ENCODE data around the gene APBB2.

Gene APBB2

DNA sequence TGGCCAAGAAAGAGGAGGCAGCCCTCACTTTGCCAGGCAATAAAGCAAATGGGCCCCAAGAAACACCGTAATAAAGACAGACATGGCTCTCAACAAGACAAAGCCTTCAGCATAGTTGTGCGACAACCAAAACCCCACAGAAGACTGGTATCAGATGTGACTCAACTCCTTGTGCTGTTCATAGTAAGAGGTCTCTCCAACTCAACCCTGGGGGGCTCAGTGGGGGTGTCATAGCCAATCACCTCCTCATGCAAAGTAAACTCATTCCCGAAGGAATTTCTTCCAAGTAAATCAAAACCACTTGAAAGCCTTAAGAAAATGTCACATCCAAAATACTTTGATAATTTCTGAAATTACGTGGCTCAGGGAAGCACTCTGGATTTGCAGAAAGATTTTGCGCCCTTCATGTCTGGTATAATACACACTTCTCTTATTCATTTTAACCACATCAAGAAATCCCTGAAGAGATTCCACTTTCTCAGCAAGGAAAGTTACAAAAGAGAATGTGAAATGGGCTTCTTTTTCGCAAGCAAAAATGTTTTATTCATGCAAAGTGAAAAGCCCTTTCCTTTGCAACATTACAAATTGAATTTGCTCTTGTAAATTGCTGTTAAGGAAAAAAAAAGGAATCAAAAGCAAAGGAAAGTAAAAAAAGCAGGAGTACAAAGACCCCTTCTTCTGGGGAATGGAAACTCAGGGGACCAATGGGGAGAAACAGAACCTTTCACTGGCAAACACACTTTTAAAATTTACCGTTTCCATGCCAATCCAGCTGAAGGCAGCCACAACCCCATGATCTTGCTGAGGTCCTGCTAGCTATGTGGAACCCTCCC, 327.2 kb downstream of the APBB2 start:
- DNase-seq, result no peak

DNA sequence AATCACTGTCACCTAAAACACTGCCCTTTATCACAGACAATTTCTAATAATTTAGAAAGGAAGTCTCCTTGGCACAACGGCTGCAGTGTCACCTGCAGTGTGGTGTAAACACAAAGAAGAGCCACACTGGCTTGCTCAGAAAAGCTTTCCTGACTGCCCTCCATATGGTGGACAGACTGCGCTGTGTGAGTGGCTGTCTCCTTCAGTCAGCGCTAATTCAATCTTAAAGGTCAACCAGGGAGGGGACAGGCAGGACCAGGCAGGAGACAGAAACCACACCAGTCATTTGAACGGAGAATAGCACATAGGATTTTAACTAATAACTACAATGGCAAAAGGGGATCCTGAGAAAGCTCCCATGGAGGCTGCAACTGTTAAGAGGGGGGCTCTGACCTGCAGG, 332.5 kb downstream of the APBB2 start:
- DNase-seq, result no peak

DNA sequence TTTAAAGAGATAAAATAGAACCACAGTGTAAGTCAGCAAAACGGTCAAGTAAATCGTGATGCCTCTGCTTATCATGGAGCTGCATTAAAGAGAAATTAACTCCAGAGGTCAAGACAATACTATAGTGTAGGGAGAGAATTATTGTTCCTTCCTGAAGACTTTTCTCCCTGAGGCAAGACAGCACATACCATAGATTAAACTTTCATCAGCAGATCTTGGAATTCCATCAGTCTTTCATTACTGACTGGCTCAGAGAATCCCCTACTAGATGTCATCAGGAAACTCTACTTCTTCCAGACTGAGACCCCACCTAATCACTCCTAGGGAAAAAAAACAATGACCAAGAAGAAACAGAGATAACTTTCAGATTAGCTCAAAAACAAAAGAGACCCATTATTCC, 333.2 kb downstream of the APBB2 start:
- no peak for DNase-seq

DNA sequence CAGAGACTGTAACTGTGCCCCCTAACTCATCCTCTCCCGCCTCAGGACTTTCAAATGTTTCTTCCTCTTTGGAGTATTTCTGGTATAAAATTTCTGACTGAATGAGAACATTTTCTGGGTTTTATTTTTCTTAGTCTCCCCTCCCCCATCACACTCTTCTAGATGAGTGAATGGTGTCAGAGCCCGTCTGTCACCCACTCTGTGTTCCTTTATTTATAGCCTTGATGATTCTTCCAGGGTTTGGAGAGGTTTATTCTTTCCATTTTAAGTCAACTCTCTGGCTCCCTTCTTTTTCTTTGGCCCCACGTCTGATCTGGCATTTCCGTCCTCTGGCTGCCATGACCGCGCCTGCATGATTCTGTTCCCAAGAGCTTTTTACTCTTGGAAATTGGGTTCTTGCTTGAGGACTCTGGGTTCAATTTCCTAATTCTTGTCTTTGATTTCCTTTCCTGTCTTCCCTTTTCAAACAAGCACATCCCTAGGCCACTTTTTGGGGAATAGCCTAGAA, 335.7 kb downstream of the APBB2 start:
- DNase-seq, result no peak

DNA sequence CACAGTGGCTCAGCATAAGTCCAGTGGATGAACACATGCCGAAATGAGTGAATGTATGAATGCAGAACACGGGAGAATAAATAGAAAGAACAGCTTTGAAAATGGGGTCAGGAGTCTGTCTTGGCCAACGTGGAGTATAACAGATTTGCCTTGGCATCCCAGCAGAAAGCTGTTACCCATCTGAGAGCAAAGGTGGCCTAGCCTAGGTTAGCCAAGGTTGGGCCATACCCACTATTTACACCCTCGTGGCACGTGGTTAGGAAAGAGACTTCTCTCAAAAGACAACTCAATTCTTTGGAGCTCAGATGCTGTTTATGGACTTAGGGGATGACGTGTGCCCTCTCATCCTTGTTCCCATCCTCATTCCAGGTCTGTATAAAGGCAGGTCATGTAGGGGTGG, 337.3 kb downstream of the APBB2 start:
- no peak for DNase-seq

DNA sequence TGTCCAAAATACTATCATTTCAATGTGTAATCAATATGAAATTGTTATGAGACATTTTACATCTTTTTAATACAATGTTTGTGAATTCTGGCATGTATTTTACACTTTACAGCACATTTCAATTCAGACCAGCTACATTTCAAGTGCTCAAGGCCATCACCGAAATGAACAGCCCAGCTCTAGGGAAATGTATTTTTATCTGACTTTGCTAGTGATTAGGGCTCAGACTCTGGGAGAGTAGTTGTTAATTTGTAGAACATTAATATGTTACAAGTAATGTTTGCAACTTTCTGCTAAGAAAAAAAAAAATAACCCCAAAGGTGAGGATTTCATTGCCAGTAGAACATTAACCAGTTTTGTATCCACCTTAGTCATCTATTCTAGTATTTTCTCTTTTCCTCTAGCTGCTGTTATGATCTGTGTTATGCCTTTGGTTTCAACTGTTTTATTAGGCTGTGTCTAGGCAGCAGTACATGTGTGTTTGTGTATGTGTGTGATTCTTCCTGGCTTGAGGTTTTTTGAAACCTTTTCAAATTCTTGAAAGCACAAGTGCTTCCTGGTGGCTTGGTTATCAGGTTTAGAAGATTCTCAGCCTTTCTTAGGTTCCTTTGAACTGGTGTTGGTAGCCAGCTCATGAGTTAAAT, 338.7 kb downstream of the APBB2 start:
- DNase-seq, result no peak

DNA sequence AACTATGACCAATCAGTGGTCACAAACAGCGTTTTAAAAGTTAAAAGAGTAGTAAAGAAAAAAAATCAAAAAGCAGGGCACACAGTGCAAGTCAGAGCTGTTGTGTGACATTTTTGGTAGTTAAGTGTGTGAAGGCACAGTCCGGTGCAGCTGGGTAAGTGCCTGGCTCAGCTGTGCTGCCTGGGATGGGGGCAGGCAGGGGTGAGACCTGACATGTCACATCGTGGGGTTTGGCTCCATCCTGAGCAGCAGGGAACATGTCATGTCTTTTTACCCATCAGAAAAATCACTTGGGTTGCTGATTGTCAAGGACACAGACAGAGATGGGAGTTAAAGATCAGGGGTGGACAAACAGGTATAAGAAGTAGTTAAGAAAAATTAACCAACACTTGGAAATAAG, 339.4 kb downstream of the APBB2 start:
- no peak for DNase-seq

DNA sequence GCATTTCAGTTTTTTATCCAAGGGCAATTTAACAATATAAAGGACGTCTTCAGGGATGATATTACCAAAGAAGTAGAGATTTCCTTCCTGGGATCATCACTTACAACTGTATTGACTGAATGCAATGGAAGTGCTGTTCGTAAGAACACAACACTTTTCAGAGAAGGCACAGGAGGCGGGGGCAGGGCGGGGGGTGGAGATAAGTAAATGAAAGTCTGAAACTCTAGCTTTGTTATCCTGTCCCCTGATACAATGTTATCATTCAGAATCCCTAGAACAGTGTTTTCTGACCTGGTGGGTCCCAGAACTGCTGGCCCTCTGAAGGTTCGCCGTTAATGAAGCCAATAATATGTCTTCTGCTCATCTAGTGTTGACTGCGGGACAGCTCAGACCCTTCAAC, 340.0 kb downstream of the APBB2 start:
- no peak for DNase-seq

DNA sequence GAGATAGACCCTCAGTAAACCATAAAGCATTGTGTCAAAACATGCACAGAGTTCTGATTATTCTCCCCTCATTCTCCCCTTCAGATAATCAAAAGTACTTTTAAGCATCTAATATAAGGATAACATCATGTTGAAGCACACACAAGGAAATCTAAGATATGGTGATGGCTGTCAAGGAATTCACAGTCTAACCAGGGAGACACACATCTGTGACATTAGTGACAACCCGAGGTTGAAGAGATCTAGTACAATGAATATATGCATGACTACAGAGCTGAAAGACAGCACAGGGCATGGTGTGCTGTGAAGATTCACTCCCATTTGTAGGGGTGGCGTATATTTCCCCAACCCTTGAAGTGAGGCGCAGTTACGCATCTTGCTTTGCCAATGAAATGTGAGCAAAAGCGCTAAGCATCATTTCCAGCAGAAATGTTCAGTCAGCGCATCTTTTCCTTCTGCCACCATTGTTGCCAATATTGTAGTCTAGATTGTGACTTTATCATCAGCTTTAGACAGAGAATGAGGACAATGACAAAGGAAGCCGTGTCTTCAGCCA, 342.6 kb downstream of the APBB2 start:
- no peak for DNase-seq

DNA sequence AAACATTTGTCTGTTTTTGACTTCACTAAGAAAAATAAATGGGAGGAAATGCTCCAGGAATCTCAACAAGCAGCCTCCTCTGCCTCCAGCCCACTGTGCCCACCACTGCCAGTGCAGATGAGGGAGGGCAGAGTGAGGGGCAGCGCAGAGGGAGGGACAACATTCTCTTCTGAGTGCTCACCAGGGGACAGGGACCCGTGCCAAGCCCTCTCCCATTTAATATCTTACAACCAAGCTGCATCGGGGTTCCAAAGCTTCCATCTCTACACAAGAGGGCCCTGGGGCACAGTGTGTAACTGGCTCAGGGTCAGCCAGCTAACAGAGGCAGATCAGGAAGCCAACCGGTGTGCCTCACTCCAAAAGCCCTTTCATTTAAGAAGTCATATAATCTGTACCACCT, 344.2 kb downstream of the APBB2 start:
- no peak for DNase-seq

DNA sequence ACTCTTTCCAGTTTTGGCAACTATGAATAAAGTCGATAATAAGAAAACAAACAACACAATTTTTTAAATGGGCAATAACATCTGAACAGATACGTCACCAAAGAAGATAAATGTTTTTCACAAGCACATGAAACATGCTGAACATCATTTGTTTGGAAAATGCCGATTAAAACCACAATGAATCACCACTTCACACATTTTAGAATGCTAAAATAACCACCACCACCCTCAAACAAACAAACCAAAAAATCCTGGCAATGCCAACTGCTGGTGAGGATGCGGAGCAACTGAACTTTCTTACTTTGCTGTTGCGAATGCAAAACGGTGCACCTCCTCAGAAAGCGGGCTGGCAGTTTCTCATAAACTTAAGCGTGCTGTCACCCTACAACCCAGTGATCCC, 348.6 kb downstream of the APBB2 start:
- no peak for DNase-seq

DNA sequence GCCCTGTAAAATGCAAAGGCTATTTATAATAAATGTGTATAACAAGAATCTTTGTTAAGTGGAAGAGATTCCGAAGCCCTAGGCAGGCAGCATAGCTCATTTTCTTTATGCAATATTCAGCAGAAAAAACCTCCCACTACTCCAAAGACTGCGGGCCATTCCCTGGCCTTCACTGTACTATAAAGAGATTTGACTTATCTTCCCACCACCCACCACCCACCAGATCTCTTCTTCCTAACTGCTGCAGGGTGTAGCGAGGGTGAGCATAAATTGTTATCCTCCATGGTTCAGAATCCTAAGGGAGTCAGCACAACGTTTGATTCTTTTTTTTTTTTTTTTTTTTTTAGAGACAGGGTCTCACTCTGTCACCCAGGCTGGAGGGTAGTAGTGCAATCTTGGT, 349.8 kb downstream of the APBB2 start:
- DNase-seq, result no peak

DNA sequence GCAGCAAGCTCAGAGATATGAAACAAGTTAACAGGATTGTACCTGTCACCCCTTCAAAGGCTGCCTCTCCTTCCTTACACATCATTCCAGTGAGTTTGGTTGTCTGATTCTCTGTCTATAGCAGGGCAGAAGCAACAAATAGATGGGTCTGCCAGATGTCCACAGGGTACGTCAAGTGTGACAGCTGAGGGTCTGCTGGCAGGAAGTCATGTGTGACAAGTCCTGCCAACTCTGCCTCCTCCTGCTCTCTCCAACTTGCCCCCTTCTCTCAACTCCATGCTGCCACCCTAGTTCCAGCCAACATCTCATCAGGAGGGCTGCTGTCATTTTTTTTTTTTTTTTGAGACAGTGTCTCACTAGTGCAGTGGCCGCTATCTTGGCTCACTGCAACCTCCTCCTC, 355.4 kb downstream of the APBB2 start:
- no peak for DNase-seq

DNA sequence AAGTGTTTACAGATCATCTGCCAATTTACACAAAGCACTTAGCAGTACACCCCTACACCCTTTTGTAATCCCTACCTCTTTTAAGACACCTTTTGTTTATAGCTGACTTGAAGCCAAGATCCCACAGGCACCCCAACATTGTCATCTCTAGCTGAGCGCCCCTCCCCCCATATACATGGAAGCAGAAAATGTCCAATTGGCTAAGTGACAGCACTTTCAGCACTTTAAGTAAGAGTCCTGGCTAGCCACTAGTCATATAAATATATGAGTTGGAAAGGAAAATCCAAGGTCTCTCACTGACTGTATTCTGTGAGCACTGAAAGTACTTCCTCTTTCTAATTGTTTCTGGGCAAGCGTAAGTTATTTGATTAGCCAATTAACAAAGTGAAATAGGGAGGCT, 356.4 kb downstream of the APBB2 start:
- DNase-seq, result no peak

DNA sequence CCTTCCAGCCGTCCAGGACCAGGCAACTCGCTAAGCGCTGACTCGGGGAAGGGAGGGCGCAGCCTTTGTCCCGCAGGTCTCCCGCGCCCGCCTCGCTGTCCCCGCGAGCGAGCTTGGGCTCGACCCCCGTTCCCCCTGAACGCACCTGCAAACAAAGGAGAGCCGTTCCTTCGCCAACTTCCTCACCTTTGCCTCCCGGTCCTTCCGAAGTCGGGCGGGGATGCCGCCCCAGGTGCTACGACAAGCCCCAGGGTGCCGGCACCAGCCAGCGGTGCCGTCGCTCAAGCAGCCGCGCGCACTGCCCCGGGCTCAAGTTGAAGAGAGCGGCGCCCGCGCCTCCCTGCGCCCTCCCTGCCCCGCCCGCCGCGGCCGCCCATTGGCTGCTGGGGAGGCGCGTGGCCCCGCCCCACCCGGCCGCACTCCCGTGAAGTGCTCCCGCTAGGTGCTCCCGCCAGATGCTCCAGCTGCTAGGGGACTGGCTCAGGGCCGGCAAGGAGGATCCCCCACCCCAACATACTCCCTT, 357.4 kb downstream of the APBB2 start:
- DNase-seq, result no peak

DNA sequence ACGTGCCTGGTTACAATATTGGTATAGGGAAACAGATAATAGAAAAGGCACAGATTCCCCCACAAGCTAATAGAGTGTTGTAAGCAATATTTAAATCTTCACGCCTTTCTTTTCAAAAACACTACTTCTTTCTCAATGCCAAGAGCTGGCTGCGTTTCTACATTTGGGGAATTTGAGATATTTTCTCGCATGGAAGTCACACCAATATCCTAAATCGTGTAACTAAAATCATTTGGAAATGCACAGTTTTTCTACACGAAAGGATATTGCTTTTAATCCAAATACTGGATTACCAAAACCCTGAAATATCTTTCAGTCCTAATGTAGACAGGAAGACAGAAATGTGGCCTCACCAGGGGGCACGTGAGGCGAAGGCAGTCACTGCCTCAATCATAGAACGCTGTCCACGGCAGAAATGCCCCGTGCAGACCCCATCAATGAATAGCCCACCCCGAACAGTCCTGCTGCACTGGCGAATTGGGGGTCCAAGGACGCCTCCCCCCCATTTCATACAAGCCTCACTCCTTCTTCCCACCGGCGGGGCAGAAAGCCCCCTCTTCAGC, 358.0 kb downstream of the APBB2 start:
- DNase-seq, result no peak

DNA sequence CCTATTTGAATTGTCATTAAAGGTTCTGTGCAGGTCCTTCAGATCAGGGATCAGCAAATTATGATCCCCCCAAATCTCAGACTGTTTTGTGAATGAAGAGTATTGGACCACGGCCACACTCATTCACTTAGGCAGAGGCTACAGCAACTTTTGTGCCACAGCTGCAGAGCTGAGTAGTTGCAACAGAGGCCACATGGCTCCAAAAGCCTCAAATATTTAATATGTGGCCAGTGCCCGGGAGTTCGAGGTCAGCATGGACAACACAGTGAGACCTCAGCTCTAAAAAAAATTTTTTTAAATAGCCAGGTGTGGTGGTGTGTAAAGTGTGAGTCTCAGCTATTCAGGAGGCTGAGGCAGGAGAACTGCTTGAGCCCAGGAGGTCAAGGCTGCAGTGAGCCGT, 363.8 kb downstream of the APBB2 start:
- DNase-seq, result no peak

DNA sequence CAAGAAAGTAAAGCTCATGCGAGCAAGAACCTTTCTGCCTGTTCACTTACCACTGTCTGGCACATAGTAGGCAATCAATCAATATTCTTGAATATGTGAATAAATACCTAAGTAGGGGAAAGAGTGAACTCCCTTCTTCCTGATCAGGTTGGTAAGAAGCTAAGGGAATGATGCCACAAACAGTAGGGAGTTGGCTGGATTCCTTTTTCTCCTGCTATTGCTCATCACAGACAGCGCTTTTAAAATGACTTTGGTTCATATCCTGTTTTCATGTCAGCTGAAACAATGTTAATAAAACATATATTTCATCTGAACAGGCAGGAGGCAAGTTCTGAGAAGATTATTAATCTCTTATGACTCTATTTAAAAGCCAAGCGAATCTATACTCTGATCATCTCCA, 365.4 kb downstream of the APBB2 start:
- no peak for DNase-seq

DNA sequence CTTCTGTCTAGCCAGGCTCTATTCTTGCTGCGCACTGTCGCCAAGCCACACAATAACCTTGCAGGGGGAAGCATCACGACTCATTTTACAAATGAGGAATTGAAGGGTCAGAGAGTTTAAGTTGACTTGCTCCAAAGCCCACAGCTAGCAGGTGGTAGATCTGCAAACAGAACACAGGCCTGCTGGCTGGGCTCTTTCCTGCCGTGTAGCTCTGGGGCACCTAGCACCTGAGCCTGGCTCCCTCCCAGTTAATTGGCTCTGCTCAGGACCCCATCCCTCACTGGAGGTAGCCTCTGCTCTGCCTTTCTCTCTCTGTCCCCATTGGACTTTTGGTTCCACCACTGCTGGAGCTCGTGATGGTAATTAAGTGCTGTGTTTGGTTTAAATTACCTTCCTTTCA, 366.1 kb downstream of the APBB2 start:
- no peak for DNase-seq

DNA sequence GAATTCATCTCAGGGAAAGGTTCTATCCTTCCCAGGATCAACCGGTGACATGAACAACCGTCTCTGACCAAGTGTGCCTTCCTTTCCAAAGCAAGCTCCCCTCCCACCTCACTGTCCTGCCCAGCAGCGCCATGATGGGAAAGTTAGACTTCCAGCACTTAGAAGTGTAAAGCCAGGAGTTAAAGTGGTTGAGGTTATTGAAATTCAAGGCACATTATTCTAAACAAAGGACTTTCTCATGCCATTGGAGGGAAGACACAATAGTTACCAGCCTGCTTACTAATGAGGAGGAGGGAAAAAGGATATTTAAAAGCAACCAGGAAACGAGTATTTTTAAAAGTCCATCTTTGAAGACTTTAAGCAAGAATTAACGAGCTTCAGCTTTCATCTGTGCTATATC, 367.8 kb downstream of the APBB2 start:
- DNase-seq, result no peak

DNA sequence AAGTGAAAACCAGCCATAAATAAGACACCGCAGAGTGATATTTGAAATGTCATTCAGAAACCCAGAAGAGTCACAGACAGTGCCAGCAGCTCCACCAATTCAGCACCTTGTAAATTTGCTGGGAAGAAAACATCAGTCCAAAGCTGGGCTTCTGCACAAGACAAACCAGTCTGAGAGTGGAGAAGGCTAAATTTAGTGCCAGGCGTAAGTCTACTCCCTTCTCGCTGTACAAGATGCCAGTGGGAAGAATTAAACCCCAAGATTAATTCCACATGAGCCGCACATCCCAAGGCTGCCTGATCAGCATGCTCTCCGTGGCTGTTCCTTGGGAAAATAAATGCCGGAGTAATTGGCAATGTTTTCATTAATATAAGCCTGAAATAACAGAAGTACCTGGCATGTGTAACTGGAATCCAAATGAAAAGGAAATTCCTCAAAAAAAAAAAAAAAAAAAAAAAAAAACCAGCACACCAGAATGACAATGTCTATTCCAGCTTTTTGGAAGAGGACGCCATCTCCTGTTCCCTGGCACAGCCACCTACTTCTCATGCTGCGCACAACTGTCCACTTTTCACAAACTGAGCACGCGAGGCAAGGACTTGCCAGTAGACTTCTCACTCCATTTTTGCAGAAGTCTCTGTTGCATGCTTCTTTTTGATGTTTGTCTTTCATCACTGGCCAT, 369.0 kb downstream of the APBB2 start:
- DNase-seq, result no peak

DNA sequence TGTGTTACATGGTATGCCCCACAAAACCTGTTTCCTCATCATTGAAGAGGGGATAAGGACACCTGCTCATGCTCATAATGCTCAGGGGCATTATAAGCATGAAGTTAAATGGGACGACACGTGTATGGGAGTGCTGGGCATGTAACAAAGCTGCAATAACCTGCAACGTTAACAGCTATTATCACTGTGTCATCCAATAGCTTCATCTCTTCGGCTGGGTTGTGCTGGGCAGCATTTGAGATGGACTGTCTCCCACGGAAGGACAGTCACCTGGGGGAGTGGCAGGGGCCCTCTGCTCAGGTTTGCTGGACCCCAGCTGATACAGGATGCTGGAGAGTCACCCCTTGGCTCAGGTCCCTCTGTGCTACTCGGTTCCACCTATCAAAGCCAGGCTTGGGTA, 370.1 kb downstream of the APBB2 start:
- DNase-seq, result no peak

DNA sequence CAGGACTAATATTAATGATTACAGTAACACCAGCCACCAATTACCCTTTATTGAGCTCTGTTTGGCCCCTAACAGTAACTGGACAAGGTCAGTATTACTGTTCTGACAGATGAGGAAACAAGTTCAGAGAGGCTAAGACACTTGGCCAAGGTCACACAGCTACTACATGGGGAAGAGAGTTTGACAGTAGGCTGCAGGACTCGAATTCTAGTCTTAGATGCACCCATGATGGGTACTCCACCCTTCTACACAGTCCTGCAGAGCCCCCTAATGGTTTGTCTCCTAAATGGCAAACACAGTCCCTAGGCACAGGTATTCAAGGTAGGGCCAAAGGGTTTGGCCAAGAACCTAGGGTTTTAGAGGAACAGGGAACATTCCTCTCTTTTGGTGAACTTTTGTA, 370.6 kb downstream of the APBB2 start:
- no peak for DNase-seq
